HEK293T (cell line): Measurements from ENCODE around the gene TMEM26.

Experiments used
- CTCF ChIA-PET: fragments of 350-600 bp; formaldehyde crosslinking; extraction: SDS; loops from one replicate; lab custom pipeline; 2021; ENCODE audit warnings: antibody characterized with exemption, inconsistent platforms; lab: Yijun Ruan, JAX
- POLR2A ChIA-PET: fragments of 350-600 bp; formaldehyde crosslinking; extraction: SDS; loops from one replicate; lab custom pipeline; 2020; ENCODE audit warnings: antibody characterized with exemption, inconsistent platforms; lab: Yijun Ruan, JAX
- DNase-seq: peaks from one replicate; pipeline ENCODE4 v3.0.0; 2012; ENCODE audit warnings: mixed read lengths; ENCODE audit errors: extremely low spot score
- ARNT ChIP-seq: fragments of 450-650 bp; IDR thresholded peaks from 2 replicates; pipeline ENCODE4 v1.6.1; 2017; ENCODE audit warnings: mild to moderate bottlenecking
- BHLHE40 ChIP-seq: fragments of 450-650 bp; IDR thresholded peaks from 2 replicates; pipeline ENCODE4 v1.6.1; 2016; ENCODE audit warnings: mild to moderate bottlenecking, moderate library complexity, borderline replicate concordance
- CTBP1 ChIP-seq: fragments of 450-650 bp; IDR thresholded peaks from 2 replicates; pipeline ENCODE4 v1.6.1; 2016; ENCODE audit warnings: borderline replicate concordance
- ELF4 ChIP-seq: fragments of 450-650 bp; IDR thresholded peaks from 2 replicates; pipeline ENCODE4 v1.6.1; 2017; ENCODE audit warnings: antibody characterized with exemption
- FOXA1 ChIP-seq: fragments of 450-650 bp; IDR thresholded peaks from 2 replicates; pipeline ENCODE4 v1.6.1; 2016; ENCODE audit warnings: mild to moderate bottlenecking
- FOXK2 ChIP-seq: fragments of 450-650 bp; IDR thresholded peaks from 2 replicates; pipeline ENCODE4 v1.6.1; 2016; ENCODE audit warnings: mild to moderate bottlenecking
- FOXM1 ChIP-seq: fragments of 450-650 bp; IDR thresholded peaks from 2 replicates; pipeline ENCODE4 v1.6.1; 2017; ENCODE audit warnings: mild to moderate bottlenecking, borderline replicate concordance
- HDGF ChIP-seq: fragments of 450-650 bp; IDR thresholded peaks from 2 replicates; pipeline ENCODE4 v1.6.1; 2017; ENCODE audit warnings: antibody characterized with exemption, borderline replicate concordance
- L3MBTL2 ChIP-seq: fragments of 450-650 bp; conservative IDR thresholded peaks from 2 replicates; pipeline ENCODE4 v1.6.1; 2016; ENCODE audit warnings: mild to moderate bottlenecking
- LEF1 ChIP-seq: fragments of 450-650 bp; IDR thresholded peaks from 2 replicates; pipeline ENCODE4 v1.6.1; 2017; ENCODE audit warnings: mild to moderate bottlenecking, borderline replicate concordance
- NFRKB ChIP-seq: fragments of 450-650 bp; IDR thresholded peaks from 2 replicates; pipeline ENCODE4 v1.6.1; 2016; ENCODE audit warnings: mild to moderate bottlenecking, moderate library complexity
- PKNOX1 ChIP-seq: fragments of 450-650 bp; IDR thresholded peaks from 2 replicates; pipeline ENCODE4 v1.6.1; 2016
- SP1 ChIP-seq: fragments of 450-650 bp; IDR thresholded peaks from 2 replicates; pipeline ENCODE4 v1.6.1; 2017
- SUZ12 ChIP-seq: fragments of 450-650 bp; IDR thresholded peaks from 2 replicates; pipeline ENCODE4 v1.6.1; 2016; ENCODE audit warnings: mild to moderate bottlenecking
- TARDBP ChIP-seq: fragments of 450-650 bp; IDR thresholded peaks from 2 replicates; pipeline ENCODE4 v1.6.1; 2016
- ZNF384 ChIP-seq: fragments of 450-650 bp; IDR thresholded peaks from 2 replicates; pipeline ENCODE4 v1.6.1; 2016

The TMEM26 gene

GRCh38 chr10:61410353-61411070 lies 42.7 kb downstream of the TMEM26 start:
- POLR2A ChIA-PET = no interaction called here
- no peak for TF ChIP-seq BHLHE40
- CTCF ChIA-PET = no interaction called here
- no peak for DNase-seq

- DNase-seq = no peak
- TF ChIP-seq ARNT (no peak), NFRKB (no peak), CTBP1 (no peak), HDGF (no peak), ZNF384 (no peak), LEF1 (no peak), PKNOX1 (no peak)
- POLR2A ChIA-PET = no interaction called here
- CTCF ChIA-PET = no interaction called here
Observed at GRCh38 chr10:61409157-61409556, 44.0 kb downstream of the TMEM26 start.

GRCh38 chr10:61408105-61408504 lies 45.1 kb downstream of the TMEM26 start:
- no peak for DNase-seq
- ChIA-PET CTCF (no interaction called here), POLR2A (no interaction called here)
- TF ChIP-seq SP1 (no peak), L3MBTL2 (no peak), LEF1 (no peak), CTBP1 (no peak), TARDBP (no peak), FOXM1 (no peak), ARNT (no peak)

- ChIA-PET CTCF (interaction anchor here (0.6 kb wide), 1 partner anchor 276 kb away, joined by 8 read pairs; no protein-coding TSS in a partner anchor), POLR2A (no interaction called here)
- no peak for TF ChIP-seq LEF1
- no peak for TF ChIP-seq ZNF384
- no peak for TF ChIP-seq NFRKB
- no peak for TF ChIP-seq HDGF
- no peak for TF ChIP-seq ELF4
- no peak for TF ChIP-seq TARDBP
- TF ChIP-seq SUZ12 = no peak
- TF ChIP-seq BHLHE40 = no peak
- no peak for TF ChIP-seq L3MBTL2
- no peak for TF ChIP-seq FOXK2
- no peak for TF ChIP-seq PKNOX1
- no peak for TF ChIP-seq SP1
- TF ChIP-seq FOXA1 = no peak
- TF ChIP-seq FOXM1 = no peak
- TF ChIP-seq CTBP1 = no peak
- no peak for TF ChIP-seq ARNT
- DNase-seq = no peak
Observed at GRCh38 chr10:61406736-61407135, 46.4 kb downstream of the TMEM26 start.

- TF ChIP-seq BHLHE40 (no peak), ELF4 (no peak), FOXA1 (no peak), ZNF384 (no peak), NFRKB (no peak), ARNT (no peak), TARDBP (no peak), SP1 (no peak)
- POLR2A ChIA-PET = no interaction called here
- CTCF ChIA-PET = no interaction called here
- no peak for DNase-seq
Observed at GRCh38 chr10:61406242-61406641, 46.9 kb downstream of the TMEM26 start.

GRCh38 chr10:61404751-61405150 lies 48.4 kb downstream of the TMEM26 start:
- no peak for DNase-seq
- ChIA-PET CTCF (no interaction called here), POLR2A (no interaction called here)
- TF ChIP-seq PKNOX1 = no peak
- no peak for TF ChIP-seq FOXA1
- no peak for TF ChIP-seq TARDBP
- no peak for TF ChIP-seq SP1
- no peak for TF ChIP-seq HDGF
- TF ChIP-seq CTBP1 = no peak
- TF ChIP-seq LEF1 = no peak
- TF ChIP-seq SUZ12 = no peak

- TF ChIP-seq ZNF384 (no peak), BHLHE40 (no peak), HDGF (no peak), ARNT (no peak), L3MBTL2 (no peak), SP1 (no peak)
- DNase-seq = no peak
- ChIA-PET CTCF (no interaction called here), POLR2A (no interaction called here)
Observed at GRCh38 chr10:61400524-61400923, 52.7 kb downstream of the TMEM26 start.
